ENCODE results near the gene CYP3A5.
"Not testable (repeated sequence)": the region's sequence is repeated elsewhere in the genome, so short reads cannot be mapped to it uniquely, and the experiment has no call there.

- not testable (repeated sequence) for TF ChIP-seq EZH2 (optimal IDR thresholded peaks at IDR 0.05; ENCODE audit: low read depth, low read length); CTCF (IDR thresholded peaks at IDR 0.05; ENCODE audit: low read length)
Measured at GRCh38 chr7:99653269-99653668, 26.5 kb downstream of the CYP3A5 start.
